OCI-LY1 (cell line): ENCODE results near the gene STK25.

Experiments used
- H2AFZ ChIP-seq: fragments of 200-600 bp; sonication (generic), shearing (Covaris generic); 2 replicates; pipeline ENCODE4 v1.6.0; 2014; ENCODE audit warnings: antibody characterized with exemption, mild to moderate bottlenecking, low read length
- H3F3A ChIP-seq: fragments of 200-600 bp; sonication (generic), shearing (Covaris generic); 2 replicates; pipeline ENCODE4 v1.6.0; 2014; ENCODE audit warnings: mild to moderate bottlenecking, antibody characterized with exemption, low read length, moderate library complexity; ENCODE audit not compliant: insufficient read depth
- H3K27ac ChIP-seq: fragments of 200-600 bp; sonication (generic); 2 replicates; pipeline ENCODE4 v1.5.1; 2014; ENCODE audit warnings: low read length, mixed run types, mild to moderate bottlenecking, low read depth; ENCODE audit not compliant: poor library complexity, severe bottlenecking
- H3K27me3 ChIP-seq: fragments of 200-600 bp; sonication (generic); 2 replicates; pipeline ENCODE4 v1.6.0; 2014; ENCODE audit warnings: antibody characterized with exemption, mild to moderate bottlenecking, low read length, moderate library complexity; ENCODE audit not compliant: insufficient read depth
- H3K36me3 ChIP-seq: fragments of 200-600 bp; sonication (generic); 2 replicates; pipeline ENCODE4 v1.6.1; 2014; ENCODE audit warnings: mild to moderate bottlenecking, antibody characterized with exemption, low read length, moderate library complexity, mixed read lengths; ENCODE audit not compliant: insufficient read depth
- H3K4me1 ChIP-seq: fragments of 200-600 bp; sonication (generic); 2 replicates; pipeline ENCODE4 v1.5.1; 2014; ENCODE audit warnings: mild to moderate bottlenecking, low read length, moderate library complexity; ENCODE audit not compliant: insufficient read depth, severe bottlenecking
- H3K4me2 ChIP-seq: fragments of 200-600 bp; sonication (generic), shearing (Covaris generic); 2 replicates; pipeline ENCODE4 v1.6.1; 2014; ENCODE audit warnings: low read length
- H3K4me3 ChIP-seq: fragments of 200-600 bp; sonication (generic); 2 replicates; pipeline ENCODE4 v1.5.1; 2014; ENCODE audit warnings: low read length, low read depth, mild to moderate bottlenecking, mixed read lengths; ENCODE audit not compliant: poor library complexity, severe bottlenecking
- H3K79me2 ChIP-seq: fragments of 200-600 bp; shearing (Covaris generic); 2 replicates; pipeline ENCODE4 v1.6.1; 2016; ENCODE audit warnings: mixed run types, low read length, mixed read lengths; ENCODE audit not compliant: insufficient read depth
- H3K9ac ChIP-seq: fragments of 200-600 bp; sonication (generic), shearing (Covaris generic); 2 replicates; pipeline ENCODE4 v1.6.1; 2014; ENCODE audit warnings: mild to moderate bottlenecking, low read length, mixed read lengths
- H3K9me2 ChIP-seq: fragments of 200-600 bp; sonication (generic), shearing (Covaris generic); 2 replicates; pipeline ENCODE4 v1.6.1; 2014; ENCODE audit warnings: low read depth, mild to moderate bottlenecking, low read length, mixed read lengths
- H3K9me3 ChIP-seq: fragments of 200-600 bp; shearing (Covaris generic); 2 replicates; pipeline ENCODE4 v1.6.1; 2014; ENCODE audit warnings: low read length, mixed read lengths
- H4K20me1 ChIP-seq: fragments of 200-600 bp; sonication (generic), shearing (Covaris generic); 2 replicates; pipeline ENCODE4 v1.6.0; 2016; ENCODE audit warnings: mild to moderate bottlenecking, low read length; ENCODE audit not compliant: insufficient read depth
- EZH2 ChIP-seq: fragments of 200-600 bp; sonication (generic), shearing (Covaris generic); IDR thresholded peaks from 2 replicates; pipeline ENCODE4 v1.8.0; 2017; ENCODE audit warnings: borderline replicate concordance, mixed run types, mild to moderate bottlenecking, antibody characterized with exemption, low read length, moderate library complexity, mixed read lengths
- TF ChIP-seq, protein P1 (sequence below): fragments of 200-600 bp; sonication (generic), shearing (Covaris generic); IDR thresholded peaks from 2 replicates; pipeline ENCODE4 v1.5.1; 2017; ENCODE audit warnings: mild to moderate bottlenecking, antibody characterized with exemption, low read length, moderate library complexity, mixed read lengths

STK25 gene

DNA sequence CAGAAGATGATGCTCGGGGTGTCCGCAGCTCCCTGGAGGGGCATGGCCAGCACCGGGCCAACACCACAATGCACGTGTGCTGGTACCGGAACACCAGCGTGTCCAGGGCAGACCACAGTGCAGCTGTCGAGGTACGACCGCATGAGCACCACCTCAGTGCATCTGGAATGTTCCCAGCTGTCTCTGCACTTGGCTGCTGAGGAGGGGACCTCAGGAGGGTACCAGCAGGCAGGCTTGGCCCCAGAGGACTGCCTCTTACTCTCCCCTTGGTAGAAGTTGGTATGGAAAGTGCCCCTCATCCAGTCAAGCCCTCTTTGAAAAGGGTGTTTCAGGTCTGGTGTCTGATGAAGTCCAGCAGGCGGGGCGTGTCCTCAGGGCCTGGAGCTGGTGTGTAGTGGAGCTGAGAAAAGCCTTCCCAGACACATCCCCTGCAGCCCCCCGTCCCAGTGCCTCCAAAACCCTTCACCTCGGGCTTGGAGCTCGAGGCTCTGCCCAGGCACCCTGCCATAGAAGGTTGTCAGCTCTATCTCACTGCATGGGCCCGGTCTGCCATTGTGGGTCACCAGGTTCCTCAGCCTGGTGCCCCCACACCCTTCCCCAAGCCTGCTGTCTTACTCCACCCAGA is 16.7 kb downstream of the STK25 start:
- Histone ChIP-seq H3K79me2 (no peaks in the 10 kb centered on the region), H3K4me1 (no peaks in the 10 kb centered on the region), H3K9me3 (no peaks in the 10 kb centered on the region), H4K20me1 (no peaks in the 10 kb centered on the region), H2AFZ (no peak overlapping the region), H3K27me3 (peaks cover 18% of the 10 kb centered on the region; the same call in 1 of the 2 replicates), H3K4me2 (no peak overlapping the region), H3K9me2 (no peaks in the 10 kb centered on the region), H3F3A (no peaks in the 10 kb centered on the region), H3K4me3 (no peak overlapping the region), H3K36me3 (peaks cover 15% of the 10 kb centered on the region), H3K9ac (no peak overlapping the region), H3K27ac (no peak overlapping the region)
- no peak for TF ChIP-seq EZH2
- TF ChIP-seq, protein P1, sequence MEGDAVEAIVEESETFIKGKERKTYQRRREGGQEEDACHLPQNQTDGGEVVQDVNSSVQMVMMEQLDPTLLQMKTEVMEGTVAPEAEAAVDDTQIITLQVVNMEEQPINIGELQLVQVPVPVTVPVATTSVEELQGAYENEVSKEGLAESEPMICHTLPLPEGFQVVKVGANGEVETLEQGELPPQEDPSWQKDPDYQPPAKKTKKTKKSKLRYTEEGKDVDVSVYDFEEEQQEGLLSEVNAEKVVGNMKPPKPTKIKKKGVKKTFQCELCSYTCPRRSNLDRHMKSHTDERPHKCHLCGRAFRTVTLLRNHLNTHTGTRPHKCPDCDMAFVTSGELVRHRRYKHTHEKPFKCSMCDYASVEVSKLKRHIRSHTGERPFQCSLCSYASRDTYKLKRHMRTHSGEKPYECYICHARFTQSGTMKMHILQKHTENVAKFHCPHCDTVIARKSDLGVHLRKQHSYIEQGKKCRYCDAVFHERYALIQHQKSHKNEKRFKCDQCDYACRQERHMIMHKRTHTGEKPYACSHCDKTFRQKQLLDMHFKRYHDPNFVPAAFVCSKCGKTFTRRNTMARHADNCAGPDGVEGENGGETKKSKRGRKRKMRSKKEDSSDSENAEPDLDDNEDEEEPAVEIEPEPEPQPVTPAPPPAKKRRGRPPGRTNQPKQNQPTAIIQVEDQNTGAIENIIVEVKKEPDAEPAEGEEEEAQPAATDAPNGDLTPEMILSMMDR, result no peak

DNA sequence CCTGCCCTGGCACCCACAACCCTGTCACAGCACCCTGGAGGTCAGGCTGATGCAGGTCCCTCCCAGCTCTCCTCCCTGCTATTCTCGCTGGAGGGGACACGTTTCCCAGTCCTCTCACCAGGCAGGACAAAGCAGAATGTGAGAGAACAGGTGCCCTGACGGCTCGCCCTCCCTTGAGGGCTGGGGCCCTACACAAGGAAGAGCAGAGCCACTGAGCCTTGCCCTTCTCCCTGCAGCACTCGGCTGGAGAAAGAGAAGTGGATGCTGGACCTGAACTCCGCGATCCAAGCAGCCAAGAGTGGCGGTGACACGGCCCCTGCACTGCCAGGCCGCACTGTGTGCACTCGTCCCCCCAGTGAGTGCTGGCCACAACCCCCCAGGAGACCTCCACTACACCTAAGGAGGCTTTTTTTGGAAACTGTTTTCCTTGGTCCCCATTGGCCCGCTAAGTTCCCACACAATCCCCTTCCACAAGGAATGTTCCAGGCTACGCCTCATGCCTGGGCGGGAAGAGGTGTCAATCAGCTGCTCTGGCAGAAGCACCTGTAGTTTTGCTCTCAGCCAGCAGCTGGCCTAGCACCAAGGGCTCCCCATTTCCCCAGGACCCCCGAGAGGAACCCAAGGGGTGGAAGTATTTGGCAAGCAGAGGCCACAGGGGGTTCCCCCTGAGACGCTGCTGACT is 17.4 kb downstream of the STK25 start:
- peaks cover 15% of the 10 kb centered on the region for H3K36me3 ChIP-seq
- H3K9ac ChIP-seq, result no peak overlapping the region
- TF ChIP-seq, protein P1, result no peak
- TF ChIP-seq EZH2, result no peak
- H3F3A ChIP-seq, result no peaks in the 10 kb centered on the region
- no peaks in the 10 kb centered on the region for H3K4me1 ChIP-seq
- H3K27ac ChIP-seq, result no peak overlapping the region
- H3K4me3 ChIP-seq, result no peak overlapping the region
- peaks cover 18% of the 10 kb centered on the region; the same call in 1 of the 2 replicates for H3K27me3 ChIP-seq
- no peaks in the 10 kb centered on the region for H4K20me1 ChIP-seq
- no peak overlapping the region for H3K4me2 ChIP-seq
- no peaks in the 10 kb centered on the region for H3K79me2 ChIP-seq
- no peaks in the 10 kb centered on the region for H3K9me3 ChIP-seq
- no peaks in the 10 kb centered on the region for H3K9me2 ChIP-seq
- H2AFZ ChIP-seq, result no peak overlapping the region

DNA sequence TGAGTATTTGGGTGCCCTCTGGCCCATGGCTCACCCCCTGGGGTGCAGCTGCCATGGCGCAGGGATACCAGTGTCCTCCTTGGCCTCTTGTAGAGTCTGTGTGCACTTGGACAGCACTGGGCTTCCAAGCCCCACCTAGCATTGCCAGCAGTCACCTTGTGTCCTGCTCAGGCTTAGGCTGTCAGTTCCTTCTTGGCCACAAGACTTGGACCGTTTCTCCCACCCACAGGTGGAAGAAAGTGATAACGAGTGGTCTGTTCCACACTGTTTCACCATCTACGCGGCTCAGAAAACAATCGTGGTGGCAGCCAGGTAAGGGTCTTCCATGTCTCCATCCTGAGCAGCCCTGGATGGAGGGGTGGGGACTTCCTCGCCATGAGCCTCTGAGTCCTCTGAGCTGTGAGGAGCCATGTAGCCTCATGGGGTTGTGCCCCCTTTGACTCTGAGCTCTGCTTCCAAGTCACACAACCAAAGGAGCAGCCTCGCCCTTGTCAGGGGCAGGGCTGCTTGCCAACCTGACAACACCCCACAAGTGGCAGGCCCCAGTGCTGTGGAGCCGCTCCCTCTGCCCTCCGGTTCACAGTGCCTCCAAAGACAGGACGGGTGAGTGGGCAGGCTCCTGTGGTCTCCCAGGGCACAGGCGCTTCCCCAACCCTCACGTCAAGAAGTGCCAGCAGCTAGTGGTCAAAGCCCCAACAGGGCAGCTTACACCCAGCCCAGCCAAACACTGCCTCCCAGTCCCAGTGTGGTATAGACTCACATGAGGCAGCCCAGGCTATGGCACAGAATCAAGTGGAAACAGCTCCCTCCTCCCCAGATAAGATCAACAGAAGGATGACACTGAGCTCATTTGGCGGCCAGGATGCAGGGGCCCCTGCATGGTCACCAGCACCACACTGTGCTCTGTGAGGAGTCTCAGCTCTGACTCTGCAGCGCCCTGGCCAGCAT is 18.4 kb downstream of the STK25 start:
- no peak overlapping the region for H3K4me2 ChIP-seq
- no peak overlapping the region for H3K9ac ChIP-seq
- H3K9me2 ChIP-seq, result no peaks in the 10 kb centered on the region
- peaks cover 8% of the 10 kb centered on the region for H3K36me3 ChIP-seq
- peaks cover 21% of the 10 kb centered on the region for H3K27me3 ChIP-seq
- H3K4me1 ChIP-seq, result no peaks in the 10 kb centered on the region
- no peaks in the 10 kb centered on the region for H3K79me2 ChIP-seq
- H3K4me3 ChIP-seq, result no peak overlapping the region
- H3K9me3 ChIP-seq, result no peaks in the 10 kb centered on the region
- H3F3A ChIP-seq, result no peaks in the 10 kb centered on the region
- H4K20me1 ChIP-seq, result no peaks in the 10 kb centered on the region
- TF ChIP-seq EZH2, result no peak
- TF ChIP-seq, protein P1, result no peak
- no peak overlapping the region for H3K27ac ChIP-seq
- H2AFZ ChIP-seq, result no peak overlapping the region
